ENCODE results near the gene MKLN1. TPM values are rescaled to one million over a fixed set of nuclear protein-coding genes. Genes with fewer than 3 reads are reported as not detected.
"Not testable (repeated sequence)": the region's sequence is repeated elsewhere in the genome, so short reads cannot be mapped to it uniquely, and the experiment has no call there.

MKLN1 gene
- total and polyA plus RNA-seq, 2 donors from 2014 or later = 24.4 to 77.0 TPM

DNA sequence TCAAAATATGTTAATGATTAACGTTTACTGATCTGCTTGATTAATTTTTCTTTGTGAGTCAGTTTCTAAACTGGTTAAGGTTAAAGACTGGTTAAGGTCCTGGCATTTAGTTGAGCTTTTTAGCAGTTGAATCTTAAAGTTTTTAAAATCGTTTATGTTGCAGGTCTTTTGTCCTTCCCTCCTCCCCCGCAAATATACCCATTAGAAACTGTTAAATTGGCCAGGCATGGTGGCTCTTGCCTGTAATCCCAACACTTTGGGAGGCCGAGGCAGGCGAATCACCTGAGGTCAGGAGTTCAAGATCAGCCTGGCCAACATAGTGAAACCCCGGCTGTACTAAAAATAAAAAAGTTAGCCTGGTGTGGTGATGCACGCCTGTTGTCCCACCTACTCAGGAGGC, 127.9 kb downstream of the MKLN1 start:
- Histone ChIP-seq H3K4me1 (ENCODE audit: control insufficient read depth in 2 of 3, insufficient read depth in 2 of 3, low read depth in 1 of 3, low read length in 3 of 3) (peaks cover 0 to 26% (median 4%) of the 10 kb centered on the region in 3 donors), H3K27me3 (ENCODE audit: control insufficient read depth, insufficient read depth, low read length) (no peaks in the 10 kb centered on the region), H3K9ac (ENCODE audit: low read length in 3 of 3) (no peak overlapping the region), H3K27ac (ENCODE audit: low read depth in 2 of 2, low read length in 2 of 2) (peak overlapping the region in 1 of 2 donors; percentile 70), H3K36me3 (ENCODE audit: control insufficient read depth in 2 of 3, insufficient read depth in 3 of 3, low read length in 3 of 3) (no peaks in the 10 kb centered on the region), H3K4me3 (ENCODE audit: low read length in 3 of 3) (no peak overlapping the region), H3K9me3 (ENCODE audit: control insufficient read depth in 2 of 3, insufficient read depth in 1 of 3, low read length in 3 of 3) (no peaks in the 10 kb centered on the region)
- FAIRE-seq (no peak), DNase-seq (peak in 1 of 5 donors; percentile 10)
- intact Hi-C loops (cut with DNase I) = no loop called here
- TF ChIP-seq, protein P1, sequence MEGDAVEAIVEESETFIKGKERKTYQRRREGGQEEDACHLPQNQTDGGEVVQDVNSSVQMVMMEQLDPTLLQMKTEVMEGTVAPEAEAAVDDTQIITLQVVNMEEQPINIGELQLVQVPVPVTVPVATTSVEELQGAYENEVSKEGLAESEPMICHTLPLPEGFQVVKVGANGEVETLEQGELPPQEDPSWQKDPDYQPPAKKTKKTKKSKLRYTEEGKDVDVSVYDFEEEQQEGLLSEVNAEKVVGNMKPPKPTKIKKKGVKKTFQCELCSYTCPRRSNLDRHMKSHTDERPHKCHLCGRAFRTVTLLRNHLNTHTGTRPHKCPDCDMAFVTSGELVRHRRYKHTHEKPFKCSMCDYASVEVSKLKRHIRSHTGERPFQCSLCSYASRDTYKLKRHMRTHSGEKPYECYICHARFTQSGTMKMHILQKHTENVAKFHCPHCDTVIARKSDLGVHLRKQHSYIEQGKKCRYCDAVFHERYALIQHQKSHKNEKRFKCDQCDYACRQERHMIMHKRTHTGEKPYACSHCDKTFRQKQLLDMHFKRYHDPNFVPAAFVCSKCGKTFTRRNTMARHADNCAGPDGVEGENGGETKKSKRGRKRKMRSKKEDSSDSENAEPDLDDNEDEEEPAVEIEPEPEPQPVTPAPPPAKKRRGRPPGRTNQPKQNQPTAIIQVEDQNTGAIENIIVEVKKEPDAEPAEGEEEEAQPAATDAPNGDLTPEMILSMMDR (IDR thresholded peaks at IDR 0.05; ENCODE audit: borderline replicate concordance, extremely low read depth, insufficient read depth) = no peak

DNA sequence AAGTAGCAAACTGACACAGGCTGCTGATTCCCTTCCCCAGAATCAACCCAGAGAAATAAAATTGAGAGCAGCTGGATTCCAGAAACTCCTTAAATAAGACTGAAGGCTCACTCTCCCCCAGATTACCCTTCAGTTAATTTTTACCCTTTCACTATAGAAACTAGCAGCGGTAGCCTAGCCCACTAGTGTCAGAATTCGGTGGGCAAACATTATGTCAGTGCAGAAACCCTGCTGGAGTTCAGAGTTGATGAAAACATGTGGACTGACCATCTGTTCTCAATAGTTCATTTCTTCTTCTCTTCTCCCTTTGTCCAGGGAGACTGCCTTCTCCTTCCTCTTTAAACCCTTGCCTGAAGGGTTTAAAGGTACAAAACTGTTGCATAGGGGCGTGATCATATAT, 128.7 kb downstream of the MKLN1 start:
- Histone ChIP-seq H3K4me3 (ENCODE audit: low read length in 3 of 3) (no peak overlapping the region), H3K4me1 (ENCODE audit: control insufficient read depth in 2 of 3, insufficient read depth in 2 of 3, low read depth in 1 of 3, low read length in 3 of 3) (peaks cover 0 to 26% (median 4%) of the 10 kb centered on the region in 3 donors), H3K36me3 (ENCODE audit: control insufficient read depth in 2 of 3, insufficient read depth in 3 of 3, low read length in 3 of 3) (no peaks in the 10 kb centered on the region), H3K9ac (ENCODE audit: low read length in 3 of 3) (no peak overlapping the region), H3K9me3 (ENCODE audit: control insufficient read depth in 2 of 3, insufficient read depth in 1 of 3, low read length in 3 of 3) (no peaks in the 10 kb centered on the region), H3K27me3 (ENCODE audit: control insufficient read depth, insufficient read depth, low read length) (no peaks in the 10 kb centered on the region), H3K27ac (ENCODE audit: low read depth in 2 of 2, low read length in 2 of 2) (peak overlapping the region in 1 of 2 donors; percentile 54)
- intact Hi-C loops (cut with DNase I) = no loop called here
- FAIRE-seq = no peak
- TF ChIP-seq, protein P1 (IDR thresholded peaks at IDR 0.05; ENCODE audit: borderline replicate concordance, extremely low read depth, insufficient read depth) = no peak
- DNase-seq = peak in 2 of 5 donors; percentile 14 to 19

DNA sequence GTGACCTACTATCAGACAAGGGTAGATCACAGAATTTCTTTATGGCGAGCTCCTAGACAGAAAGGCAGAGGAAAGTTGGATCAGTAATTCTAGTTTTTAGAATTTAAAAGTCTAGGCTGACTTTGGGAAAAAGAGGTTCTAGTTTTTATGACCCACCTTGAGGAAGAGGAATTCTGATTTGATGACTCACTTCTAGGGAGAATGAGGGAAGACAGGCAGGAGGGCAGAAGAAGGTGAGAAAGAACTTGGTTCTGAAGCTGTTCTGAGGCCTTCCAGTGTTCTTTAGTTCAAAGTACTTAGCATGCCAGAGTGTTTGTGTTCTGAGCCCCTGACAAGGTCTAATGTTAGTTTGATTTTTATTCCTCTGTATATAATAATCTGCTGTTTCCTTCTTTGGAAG, 131.6 kb downstream of the MKLN1 start:
- H3K27me3 ChIP-seq (ENCODE audit: control insufficient read depth, insufficient read depth, low read length) = no peaks in the 10 kb centered on the region
- TF ChIP-seq, protein P1 (IDR thresholded peaks at IDR 0.05; ENCODE audit: borderline replicate concordance, extremely low read depth, insufficient read depth) = no peak
- H3K4me1 ChIP-seq (ENCODE audit: control insufficient read depth in 2 of 3, insufficient read depth in 2 of 3, low read depth in 1 of 3, low read length in 3 of 3) = peaks cover 0 to 24% (median 4%) of the 10 kb centered on the region in 3 donors
- H3K9me3 ChIP-seq (ENCODE audit: control insufficient read depth in 2 of 3, insufficient read depth in 1 of 3, low read length in 3 of 3) = no peaks in the 10 kb centered on the region
- H3K27ac ChIP-seq (ENCODE audit: low read depth in 2 of 2, low read length in 2 of 2) = peak overlapping the region in 1 of 2 donors; percentile 59
- DNase-seq (no peak), FAIRE-seq (no peak)
- peaks cover 2 to 9% (median 8%) of the 10 kb centered on the region in 3 donors for H3K36me3 ChIP-seq (ENCODE audit: control insufficient read depth in 2 of 3, insufficient read depth in 3 of 3, low read length in 3 of 3)
- no peak overlapping the region for H3K9ac ChIP-seq (ENCODE audit: low read length in 3 of 3)
- intact Hi-C loops (cut with DNase I) = no loop called here
- H3K4me3 ChIP-seq (ENCODE audit: low read length in 3 of 3) = no peak overlapping the region

DNA sequence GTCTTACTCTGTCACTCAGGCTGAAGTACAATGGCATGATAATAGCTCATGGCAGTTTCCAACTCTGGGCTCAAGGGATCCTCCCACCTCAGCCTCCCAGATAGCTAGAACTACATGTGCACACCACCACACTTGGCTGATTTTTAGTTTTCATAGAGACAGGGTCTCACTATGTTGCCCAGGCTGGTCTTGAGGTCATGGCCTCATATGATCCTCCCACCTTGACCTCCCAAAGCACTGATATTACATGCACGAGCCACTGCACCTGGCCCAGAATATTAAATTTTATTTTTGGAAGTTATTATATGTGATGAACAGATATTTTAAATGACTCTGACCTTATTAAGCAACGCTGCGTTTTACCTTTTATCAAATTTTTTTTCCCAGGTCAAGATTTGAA, 134.4 kb downstream of the MKLN1 start:
- no peak overlapping the region for H3K27ac ChIP-seq (ENCODE audit: low read depth in 2 of 2, low read length in 2 of 2)
- peaks cover 3 to 14% (median 10%) of the 10 kb centered on the region in 3 donors for H3K36me3 ChIP-seq (ENCODE audit: control insufficient read depth in 2 of 3, insufficient read depth in 3 of 3, low read length in 3 of 3)
- H3K4me1 ChIP-seq (ENCODE audit: control insufficient read depth in 2 of 3, insufficient read depth in 2 of 3, low read depth in 1 of 3, low read length in 3 of 3) = peaks cover 0 to 13% (median 0%) of the 10 kb centered on the region in 3 donors
- H3K4me3 ChIP-seq (ENCODE audit: low read length in 3 of 3) = no peak overlapping the region
- DNase-seq (no peak), FAIRE-seq (no peak)
- H3K9ac ChIP-seq (ENCODE audit: low read length in 3 of 3) = no peak overlapping the region
- no peaks in the 10 kb centered on the region for H3K27me3 ChIP-seq (ENCODE audit: control insufficient read depth, insufficient read depth, low read length)
- TF ChIP-seq, protein P1 (IDR thresholded peaks at IDR 0.05; ENCODE audit: borderline replicate concordance, extremely low read depth, insufficient read depth) = no peak
- no peaks in the 10 kb centered on the region for H3K9me3 ChIP-seq (ENCODE audit: control insufficient read depth in 2 of 3, insufficient read depth in 1 of 3, low read length in 3 of 3)
- intact Hi-C loops (cut with DNase I) = no loop called here

DNA sequence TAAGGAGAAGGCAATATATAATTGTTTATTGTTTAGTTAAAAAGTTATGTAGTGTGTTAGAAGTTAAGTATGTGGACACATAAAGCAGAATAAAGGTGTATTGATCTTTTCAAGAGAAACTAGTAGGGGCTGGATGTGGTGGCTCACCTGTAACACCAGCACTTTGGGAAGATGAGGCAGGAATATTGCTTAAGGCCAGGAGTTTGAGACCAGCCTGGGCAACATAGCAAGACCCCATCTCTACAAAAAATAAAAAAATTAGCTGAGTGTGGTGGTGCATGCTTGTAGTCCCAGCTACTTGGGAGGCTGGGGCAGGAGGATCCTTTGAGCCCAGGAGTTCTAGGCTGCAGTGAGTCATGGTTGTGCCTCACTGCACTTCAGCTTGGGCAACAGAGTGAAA, 135.0 kb downstream of the MKLN1 start:
- H3K9ac ChIP-seq (ENCODE audit: low read length in 3 of 3); intact Hi-C loops (cut with DNase I); FAIRE-seq; H3K27me3 ChIP-seq (ENCODE audit: control insufficient read depth, insufficient read depth, low read length); H3K9me3 ChIP-seq (ENCODE audit: control insufficient read depth in 2 of 3, insufficient read depth in 1 of 3, low read length in 3 of 3); H3K4me3 ChIP-seq (ENCODE audit: low read length in 3 of 3); H3K27ac ChIP-seq (ENCODE audit: low read depth in 2 of 2, low read length in 2 of 2); DNase-seq: not testable (repeated sequence)
- Histone ChIP-seq H3K36me3 (ENCODE audit: control insufficient read depth in 2 of 3, insufficient read depth in 3 of 3, low read length in 3 of 3) (peaks cover 3 to 15% (median 12%) of the 10 kb centered on the region in 3 donors), H3K4me1 (ENCODE audit: control insufficient read depth in 2 of 3, insufficient read depth in 2 of 3, low read depth in 1 of 3, low read length in 3 of 3) (peaks cover 0 to 13% (median 0%) of the 10 kb centered on the region in 3 donors)
